HUES48 (cell line): Measurements from ENCODE around the gene KIF12.
"Not testable (repeated sequence)": the region's sequence is repeated elsewhere in the genome, so short reads cannot be mapped to it uniquely, and the experiment has no call there.

Experiments
- H3K27ac ChIP-seq: one replicate; pipeline ENCODE4 v1.7.0; 2013; ENCODE audit warnings: low read depth, low read length, inconsistent platforms
- H3K27me3 ChIP-seq: 2 replicates; pipeline ENCODE4 v1.6.1; 2013; ENCODE audit warnings: mild to moderate bottlenecking, low read length; ENCODE audit not compliant: control insufficient read depth, insufficient read depth
- H3K36me3 ChIP-seq: 2 replicates; pipeline ENCODE4 v1.6.1; 2013; ENCODE audit warnings: low read length; ENCODE audit not compliant: control insufficient read depth, insufficient read depth
- H3K4me1 ChIP-seq: 2 replicates; pipeline ENCODE4 v1.6.1; 2013; ENCODE audit warnings: mild to moderate bottlenecking, low read length; ENCODE audit not compliant: control insufficient read depth, insufficient read depth
- H3K4me3 ChIP-seq: 2 replicates; pipeline ENCODE4 v1.5.1; 2013; ENCODE audit warnings: mild to moderate bottlenecking, low read depth, low read length
- H3K9ac ChIP-seq: 2 replicates; pipeline ENCODE4 v1.6.1; 2013; ENCODE audit warnings: mild to moderate bottlenecking, low read depth, low read length, moderate library complexity
- H3K9me3 ChIP-seq: 2 replicates; pipeline ENCODE4 v1.6.1; 2013; ENCODE audit warnings: low read length; ENCODE audit not compliant: control insufficient read depth, insufficient read depth

Gene KIF12

GRCh38 chr9:114089206-114089840, 9.8 kb downstream of the KIF12 start:
- H3K4me3 ChIP-seq = no peak overlapping the region
- no peak overlapping the region for H3K27ac ChIP-seq
- no peak overlapping the region for H3K9ac ChIP-seq
- no peaks in the 10 kb centered on the region for H3K9me3 ChIP-seq
- no peaks in the 10 kb centered on the region for H3K36me3 ChIP-seq
- no peaks in the 10 kb centered on the region for H3K4me1 ChIP-seq
- H3K27me3 ChIP-seq = no peaks in the 10 kb centered on the region

- Histone ChIP-seq H3K4me1 (no peaks in the 10 kb centered on the region), H3K4me3 (no peak overlapping the region), H3K27me3 (no peaks in the 10 kb centered on the region), H3K27ac (no peak overlapping the region), H3K9me3 (no peaks in the 10 kb centered on the region), H3K9ac (no peak overlapping the region), H3K36me3 (no peaks in the 10 kb centered on the region)
Measured at GRCh38 chr9:114088571-114089170, 10.4 kb downstream of the KIF12 start.

GRCh38 chr9:114087721-114088120, 11.4 kb downstream of the KIF12 start:
- Histone ChIP-seq H3K36me3 (no peaks in the 10 kb centered on the region), H3K9ac (no peak overlapping the region), H3K27ac (no peak overlapping the region), H3K4me3 (no peak overlapping the region), H3K4me1 (no peaks in the 10 kb centered on the region), H3K9me3 (no peaks in the 10 kb centered on the region), H3K27me3 (no peaks in the 10 kb centered on the region)

GRCh38 chr9:114086607-114087006, 12.5 kb downstream of the KIF12 start:
- Histone ChIP-seq H3K4me1 (no peaks in the 10 kb centered on the region), H3K9ac (no peak overlapping the region), H3K4me3 (no peak overlapping the region), H3K27me3 (no peaks in the 10 kb centered on the region), H3K9me3 (no peaks in the 10 kb centered on the region), H3K36me3 (no peaks in the 10 kb centered on the region), H3K27ac (no peak overlapping the region)

GRCh38 chr9:114086009-114086408, 13.1 kb downstream of the KIF12 start:
- Histone ChIP-seq H3K27ac (no peak overlapping the region), H3K9ac (no peak overlapping the region), H3K4me1 (no peaks in the 10 kb centered on the region), H3K27me3 (no peaks in the 10 kb centered on the region), H3K36me3 (no peaks in the 10 kb centered on the region), H3K4me3 (no peak overlapping the region), H3K9me3 (no peaks in the 10 kb centered on the region)

GRCh38 chr9:114085387-114085789, 13.7 kb downstream of the KIF12 start:
- Histone ChIP-seq H3K4me1 (no peaks in the 10 kb centered on the region), H3K36me3 (no peaks in the 10 kb centered on the region), H3K27me3 (no peaks in the 10 kb centered on the region), H3K9me3 (no peaks in the 10 kb centered on the region), H3K9ac (no peak overlapping the region), H3K4me3 (no peak overlapping the region), H3K27ac (no peak overlapping the region)

- no peaks in the 10 kb centered on the region for H3K9me3 ChIP-seq
Measured at GRCh38 chr9:114084282-114085073, 14.6 kb downstream of the KIF12 start.

GRCh38 chr9:114083666-114084065, 15.4 kb downstream of the KIF12 start:
- Histone ChIP-seq H3K27ac (no peak overlapping the region), H3K9me3 (no peaks in the 10 kb centered on the region), H3K4me1 (no peaks in the 10 kb centered on the region), H3K4me3 (no peak overlapping the region), H3K9ac (no peak overlapping the region), H3K36me3 (no peaks in the 10 kb centered on the region), H3K27me3 (no peaks in the 10 kb centered on the region)

More at GRCh38 chr9:114084282-114085073, 14.6 kb downstream of the KIF12 start:
- Histone ChIP-seq H3K36me3 (no peaks in the 10 kb centered on the region), H3K4me1 (no peaks in the 10 kb centered on the region), H3K4me3 (no peak overlapping the region), H3K9ac (no peak overlapping the region), H3K27me3 (no peaks in the 10 kb centered on the region), H3K27ac (no peak overlapping the region)

- H3K9ac ChIP-seq, H3K4me1 ChIP-seq, H3K36me3 ChIP-seq, H3K27me3 ChIP-seq, H3K27ac ChIP-seq, H3K9me3 ChIP-seq, H3K4me3 ChIP-seq: not testable (repeated sequence)
Measured at GRCh38 chr9:114082763-114083412, 16.2 kb downstream of the KIF12 start.

- no peak overlapping the region for H3K27ac ChIP-seq
Measured at GRCh38 chr9:114082017-114082762, 16.9 kb downstream of the KIF12 start.

More at GRCh38 chr9:114082017-114082762, 16.9 kb downstream of the KIF12 start:
- no peaks in the 10 kb centered on the region for H3K27me3 ChIP-seq
- no peaks in the 10 kb centered on the region for H3K4me1 ChIP-seq
- H3K9me3 ChIP-seq = no peaks in the 10 kb centered on the region
- H3K4me3 ChIP-seq = no peak overlapping the region
- H3K9ac ChIP-seq = no peak overlapping the region
- no peaks in the 10 kb centered on the region for H3K36me3 ChIP-seq
